NCI-H748 treated with DMSO at 0.1 percent for 48 hours (cell line): Measurements from ENCODE around the gene C16orf46.
A peak's percentile ranks its signal among the peaks of the same experiment; 100 is the strongest.

Experiments
- DNase-seq: peaks from one replicate; lab custom pipeline; 2025; lab: John Stamatoyannopoulos, UW

Gene C16orf46

GRCh38 chr16:81076566-81077075 is 417 bp downstream of the C16orf46 start:
- peak; percentile 66 for DNase-seq

- no peak for DNase-seq
Observed at GRCh38 chr16:81073560-81074330, 3.3 kb downstream of the C16orf46 start.

- no peak for DNase-seq
Observed at GRCh38 chr16:81071805-81072204, 5.2 kb downstream of the C16orf46 start.

GRCh38 chr16:81070979-81071378 is 6.1 kb downstream of the C16orf46 start:
- DNase-seq: no peak

GRCh38 chr16:81069063-81069462 is 8.0 kb downstream of the C16orf46 start:
- DNase-seq: no peak

- no peak for DNase-seq
Observed at GRCh38 chr16:81067166-81067565, 9.9 kb downstream of the C16orf46 start.

GRCh38 chr16:81066681-81067080 is 10.4 kb downstream of the C16orf46 start:
- no peak for DNase-seq

GRCh38 chr16:81061871-81062608 is 15.0 kb downstream of the C16orf46 start:
- DNase-seq: no peak

GRCh38 chr16:81061307-81061640 is 15.8 kb downstream of the C16orf46 start:
- DNase-seq: no peak

GRCh38 chr16:81060576-81061306 is 16.3 kb downstream of the C16orf46 start:
- no peak for DNase-seq

GRCh38 chr16:81053761-81054160 is 23.3 kb downstream of the C16orf46 start:
- DNase-seq: no peak

- no peak for DNase-seq
Observed at GRCh38 chr16:81042821-81043220, 34.2 kb downstream of the C16orf46 start.

GRCh38 chr16:81041696-81042095 is 35.3 kb downstream of the C16orf46 start:
- no peak for DNase-seq

GRCh38 chr16:81040842-81041241 is 36.2 kb downstream of the C16orf46 start:
- no peak for DNase-seq

GRCh38 chr16:81040131-81040530 is 36.9 kb downstream of the C16orf46 start:
- no peak for DNase-seq

- no peak for DNase-seq
Observed at GRCh38 chr16:81036751-81037350, 40.2 kb downstream of the C16orf46 start.

- no peak for DNase-seq
Observed at GRCh38 chr16:81035975-81036750, 40.9 kb downstream of the C16orf46 start.

- DNase-seq: peak; percentile 80
Observed at GRCh38 chr16:81035398-81035974, 41.6 kb downstream of the C16orf46 start, which contains the start of gene ATMIN. ATMIN (plus strand) TSS chr16:81035842; CDS start chr16:81035871, 29 bp downstream.

GRCh38 chr16:81029930-81030604 is 47.0 kb downstream of the C16orf46 start:
- DNase-seq: no peak

- DNase-seq: no peak
Observed at GRCh38 chr16:81026429-81026828, 50.6 kb downstream of the C16orf46 start.
